GM12878 (cell line): ENCODE measurements around the gene TAMALIN. TPM values are rescaled to one million over a fixed set of nuclear protein-coding genes. Genes with fewer than 3 reads are reported as not detected.

ENCODE experiments used
- ATAC-seq: fragments of 200-7000 bp; cut with Tn5 transposase; 3 replicates; pipeline ENCODE4 v1.9.1; 2020; ENCODE audit warnings: mild to moderate bottlenecking, moderate library complexity
- BruUV-seq: library from RNA; stranded (reverse); fragments of 400-500 nt; replicated peaks from 2 replicates; lab custom pipeline; 2021; lab: Mats Ljungman, UMichigan
- CTCF ChIA-PET: fragments of 300-600 bp; sonication (Branson Sonifier 250); formaldehyde crosslinking; extraction: SDS; loops from one replicate; lab custom pipeline; 2021; ENCODE audit warnings: inconsistent platforms; lab: Yijun Ruan, JAX
- POLR2A ChIA-PET: fragments of 350-600 bp; formaldehyde crosslinking; extraction: SDS; loops from one replicate; lab custom pipeline; 2021; ENCODE audit warnings: inconsistent platforms; lab: Charles Lee
- RAD21 ChIA-PET: fragments of 300-600 bp; sonication (Branson Sonifier 250); formaldehyde crosslinking; loops from one replicate; lab custom pipeline; 2023; ENCODE audit warnings: antibody characterized with exemption; ENCODE audit not compliant: unreplicated experiment; lab: Charles Lee
- SMC1A ChIA-PET: fragments of 300-600 bp; sonication (Branson Sonifier 250); formaldehyde crosslinking; loops from one replicate; lab custom pipeline; 2023; ENCODE audit not compliant: unreplicated experiment, uncharacterized antibody; lab: Charles Lee
- DNase-seq: peaks from one replicate; pipeline ENCODE4 v3.0.0-alpha.2; 2011; ENCODE audit warnings: low read depth, low spot score
- FAIRE-seq: peaks from 3 replicates; lab custom pipeline; 2011; peaks lifted over from hg19 to GRCh38; lab: Jason Lieb, UNC
- H2AFZ ChIP-seq: 2 replicates; pipeline ENCODE4 v1.6.0; 2011; ENCODE audit warnings: low read depth, low read length, control low read depth; ENCODE audit not compliant: control insufficient read depth
- H3K27ac ChIP-seq: 2 replicates; pipeline ENCODE4 v1.5.1; 2011; ENCODE audit warnings: control low read depth; ENCODE audit not compliant: control insufficient read depth, insufficient read depth
- H3K27me3 ChIP-seq, 2 experiments: replicated peaks in 1 of 2; 2 replicates each; pipeline versions ENCODE4 v1.6.0 to v1.6.1; 2011; ENCODE audit warnings: low read length in 1 of 2; ENCODE audit not compliant: control insufficient read depth in 2 of 2, insufficient read depth in 2 of 2
- H3K36me3 ChIP-seq, 2 experiments: 2 replicates each; pipeline ENCODE4 v1.5.1; 2011; ENCODE audit warnings: low read length in 1 of 2; ENCODE audit not compliant: control insufficient read depth in 2 of 2, insufficient read depth in 2 of 2
- H3K4me1 ChIP-seq: 2 replicates; pipeline ENCODE4 v1.6.1; 2011; ENCODE audit warnings: mild to moderate bottlenecking, low read length, moderate library complexity, mixed read lengths; ENCODE audit not compliant: control insufficient read depth, insufficient read depth
- H3K4me2 ChIP-seq: 2 replicates; pipeline ENCODE4 v1.6.0; 2011; ENCODE audit warnings: control low read depth; ENCODE audit not compliant: control insufficient read depth, insufficient read depth
- H3K4me3 ChIP-seq: fragments of 200-600 bp; sonication (generic); 2 replicates; pipeline ENCODE4 v1.5.1; 2016
- H3K79me2 ChIP-seq: 2 replicates; pipeline ENCODE4 v1.6.0; 2011; ENCODE audit warnings: low read length; ENCODE audit not compliant: control insufficient read depth, insufficient read depth
- H3K9ac ChIP-seq: 2 replicates; pipeline ENCODE4 v1.8.0; 2011; ENCODE audit warnings: low read length, control low read depth, mixed read lengths; ENCODE audit not compliant: control insufficient read depth, insufficient read depth
- H3K9me3 ChIP-seq: replicated peaks from 3 replicates; pipeline ENCODE4 v1.5.1; 2011; ENCODE audit warnings: mild to moderate bottlenecking, low read length; ENCODE audit not compliant: control insufficient read depth, insufficient read depth
- H4K20me1 ChIP-seq: 2 replicates; pipeline ENCODE4 v1.6.0; 2011; ENCODE audit not compliant: control insufficient read depth, insufficient read depth
- BHLHE40 ChIP-seq, 2 experiments: fragments of 450-650 bp in 1 of 2; IDR thresholded peaks; 2 replicates each; pipeline ENCODE4 v1.6.1; 2011 to 2017; ENCODE audit warnings: low read depth in 2 of 2, borderline replicate concordance in 1 of 2, improper control_type of control experiment in 1 of 2, low read length in 1 of 2, mild to moderate bottlenecking in 1 of 2
- BRCA1 ChIP-seq: IDR thresholded peaks from 2 replicates; pipeline ENCODE4 v1.6.1; 2011; ENCODE audit warnings: low read depth, low read length, improper control_type of control experiment
- CBX5 ChIP-seq: sonication (generic); IDR thresholded peaks from 2 replicates; pipeline ENCODE4 v1.6.1; 2016; ENCODE audit warnings: low read depth, moderate library complexity, mild to moderate bottlenecking, inconsistent platforms
- MYC ChIP-seq: IDR thresholded peaks from 2 replicates; pipeline ENCODE4 v1.6.1; 2011; ENCODE audit warnings: mild to moderate bottlenecking, low read length, moderate library complexity, inconsistent platforms; ENCODE audit not compliant: insufficient read depth, insufficient replicate concordance, insufficient read length, severe bottlenecking
- PAX8 ChIP-seq: fragments of 450-650 bp; IDR thresholded peaks from 2 replicates; pipeline ENCODE4 v1.6.1; 2017; ENCODE audit warnings: mild to moderate bottlenecking, moderate library complexity
- WGBS: methylation state at CpG from one replicate; pipeline ENCODE4 v1.1.6; 2016; ENCODE audit warnings: low lambda C conversion rate; ENCODE audit not compliant: insufficient replicate concordance, insufficient coverage; ENCODE audit errors: missing lambda C conversion rate; 5-methylcytosine and 5-hydroxymethylcytosine counted together
- in situ Hi-C: fragments of 300-500 bp; cut with MboI; formaldehyde crosslinking; loops from 9 replicates; pipeline ENCODE4 v1.14.3; 2018; ENCODE audit warnings: mixed read lengths
- intact Hi-C: fragments of 100-400 bp; cut with micrococcal nuclease; formaldehyde crosslinking; loops from one replicate; pipeline ENCODE4 v1.14.2; 2022; ENCODE audit not compliant: unreplicated experiment
- polyA plus RNA-seq, 11 experiments: library from polyadenylated mRNA; depleted of rRNA in 4 of 11; unstranded in 6 of 11; stranded (reverse) in 5 of 11; fragments of >200 nt; fragmentation: Nextera tagmentation in 4 of 11; fragmentation: Illumina TruSeq in 1 of 11; extraction: Ambion mirVana in 4 of 11; extraction: Trizol in 1 of 11; gene quantifications; 1 replicate in 1 of 11; 2 replicates in 10 of 11; pipeline versions ENCODE4 v1.2.1 to v1.2.3, GENCODE V29; 2011 to 2016; ENCODE audit warnings: inconsistent platforms in 2 of 11, missing spikeins in 2 of 11, low read depth in 1 of 11
- total RNA-seq, 4 experiments: library from RNA; depleted of rRNA in 3 of 4; stranded (reverse); fragments of >200 nt in 3 of 4; fragmentation: Illumina TruSeq in 1 of 4; extraction: Trizol in 1 of 4; gene quantifications; 2 replicates each; pipeline versions ENCODE4 v1.2.1 to v1.2.3, GENCODE V29; 2013 to 2021
- TF ChIP-seq, protein P1 (sequence below): IDR thresholded peaks from 2 replicates; pipeline ENCODE4 v1.6.1; 2012; ENCODE audit warnings: improper control_type of control experiment, low read depth, low read length; ENCODE audit not compliant: insufficient replicate concordance
- TF ChIP-seq, protein P2 (sequence below): IDR thresholded peaks from 2 replicates; pipeline ENCODE4 v1.6.1; 2011; ENCODE audit warnings: low read depth, mild to moderate bottlenecking, low read length, moderate library complexity, borderline replicate concordance; ENCODE audit errors: extremely low read depth

Gene TAMALIN
- total and polyA plus RNA-seq, 10 of the 15 experiments (the other 5 are each of a cell fraction or from before 2014, with no cell fraction given), result 0.09 to 0.58 (median 0.19) TPM; not detected in 4

DNA sequence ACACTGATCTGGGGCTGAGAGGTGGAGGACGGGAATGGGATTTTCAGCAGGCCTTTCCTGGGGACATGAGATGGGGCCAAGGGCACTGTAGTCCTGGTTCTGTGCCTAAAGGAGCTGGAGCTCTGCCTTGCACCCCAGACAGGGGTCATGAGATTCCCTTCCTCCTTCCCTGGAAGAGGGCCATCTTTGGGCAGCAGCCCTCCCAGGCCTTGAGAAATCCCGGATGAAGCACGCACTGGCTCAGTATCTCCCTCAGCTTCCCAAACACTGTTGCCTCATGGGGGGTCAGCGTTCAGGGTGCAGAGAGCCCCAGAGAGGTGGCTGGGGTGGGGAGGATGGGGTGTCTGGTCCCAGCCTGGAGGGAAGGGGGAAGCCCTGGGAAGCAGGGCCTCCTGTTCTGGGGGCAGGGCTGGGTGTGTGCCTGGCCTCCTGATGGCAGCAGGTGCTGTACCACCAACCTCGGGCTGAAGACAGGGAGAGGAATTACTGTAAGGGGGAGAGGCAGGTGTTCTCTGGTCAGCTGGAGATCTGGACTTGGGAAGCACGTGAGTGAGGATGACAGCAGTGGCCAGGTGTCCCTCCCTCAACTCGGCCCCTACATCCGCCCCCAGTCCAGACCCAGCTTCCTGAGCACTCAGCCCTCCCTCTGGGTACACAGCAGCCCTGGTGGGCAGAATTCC is 36.1 kb downstream of the TAMALIN start:
- Histone ChIP-seq H3K36me3 (no peaks in the 10 kb centered on the region), H2AFZ (no peak overlapping the region), H3K4me3 (no peak overlapping the region), H3K27ac (no peak overlapping the region), H3K4me1 (peaks cover 15% of the 10 kb centered on the region), H3K9ac (no peak overlapping the region), H3K4me2 (peak overlapping the region; percentile 54; the same call in 1 of the 2 replicates), H3K27me3 (no peaks in the 10 kb centered on the region), H3K79me2 (no peaks in the 10 kb centered on the region), H4K20me1 (no peaks in the 10 kb centered on the region), H3K9me3 (no peaks in the 10 kb centered on the region)
- TF ChIP-seq, protein P1, sequence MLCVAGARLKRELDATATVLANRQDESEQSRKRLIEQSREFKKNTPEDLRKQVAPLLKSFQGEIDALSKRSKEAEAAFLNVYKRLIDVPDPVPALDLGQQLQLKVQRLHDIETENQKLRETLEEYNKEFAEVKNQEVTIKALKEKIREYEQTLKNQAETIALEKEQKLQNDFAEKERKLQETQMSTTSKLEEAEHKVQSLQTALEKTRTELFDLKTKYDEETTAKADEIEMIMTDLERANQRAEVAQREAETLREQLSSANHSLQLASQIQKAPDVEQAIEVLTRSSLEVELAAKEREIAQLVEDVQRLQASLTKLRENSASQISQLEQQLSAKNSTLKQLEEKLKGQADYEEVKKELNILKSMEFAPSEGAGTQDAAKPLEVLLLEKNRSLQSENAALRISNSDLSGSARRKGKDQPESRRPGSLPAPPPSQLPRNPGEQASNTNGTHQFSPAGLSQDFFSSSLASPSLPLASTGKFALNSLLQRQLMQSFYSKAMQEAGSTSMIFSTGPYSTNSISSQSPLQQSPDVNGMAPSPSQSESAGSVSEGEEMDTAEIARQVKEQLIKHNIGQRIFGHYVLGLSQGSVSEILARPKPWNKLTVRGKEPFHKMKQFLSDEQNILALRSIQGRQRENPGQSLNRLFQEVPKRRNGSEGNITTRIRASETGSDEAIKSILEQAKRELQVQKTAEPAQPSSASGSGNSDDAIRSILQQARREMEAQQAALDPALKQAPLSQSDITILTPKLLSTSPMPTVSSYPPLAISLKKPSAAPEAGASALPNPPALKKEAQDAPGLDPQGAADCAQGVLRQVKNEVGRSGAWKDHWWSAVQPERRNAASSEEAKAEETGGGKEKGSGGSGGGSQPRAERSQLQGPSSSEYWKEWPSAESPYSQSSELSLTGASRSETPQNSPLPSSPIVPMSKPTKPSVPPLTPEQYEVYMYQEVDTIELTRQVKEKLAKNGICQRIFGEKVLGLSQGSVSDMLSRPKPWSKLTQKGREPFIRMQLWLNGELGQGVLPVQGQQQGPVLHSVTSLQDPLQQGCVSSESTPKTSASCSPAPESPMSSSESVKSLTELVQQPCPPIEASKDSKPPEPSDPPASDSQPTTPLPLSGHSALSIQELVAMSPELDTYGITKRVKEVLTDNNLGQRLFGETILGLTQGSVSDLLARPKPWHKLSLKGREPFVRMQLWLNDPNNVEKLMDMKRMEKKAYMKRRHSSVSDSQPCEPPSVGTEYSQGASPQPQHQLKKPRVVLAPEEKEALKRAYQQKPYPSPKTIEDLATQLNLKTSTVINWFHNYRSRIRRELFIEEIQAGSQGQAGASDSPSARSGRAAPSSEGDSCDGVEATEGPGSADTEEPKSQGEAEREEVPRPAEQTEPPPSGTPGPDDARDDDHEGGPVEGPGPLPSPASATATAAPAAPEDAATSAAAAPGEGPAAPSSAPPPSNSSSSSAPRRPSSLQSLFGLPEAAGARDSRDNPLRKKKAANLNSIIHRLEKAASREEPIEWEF, result no peak
- TF ChIP-seq BRCA1, result no peak
- TF ChIP-seq PAX8, result no peak
- TF ChIP-seq, protein P2, sequence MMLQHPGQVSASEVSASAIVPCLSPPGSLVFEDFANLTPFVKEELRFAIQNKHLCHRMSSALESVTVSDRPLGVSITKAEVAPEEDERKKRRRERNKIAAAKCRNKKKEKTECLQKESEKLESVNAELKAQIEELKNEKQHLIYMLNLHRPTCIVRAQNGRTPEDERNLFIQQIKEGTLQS, result no peak
- no peak for TF ChIP-seq MYC
- TF ChIP-seq CBX5, result no peak
- TF ChIP-seq BHLHE40 (IDR thresholded peaks at IDR 0.05; ENCODE audit: borderline replicate concordance in 1 of 2, low read depth in 2 of 2, low read length in 1 of 2), result 0 out of 4 replicates have a peak, but pooled peaks of 1 of the 2 experiments have one; percentile 11
- ChIA-PET SMC1A (no interaction called here), CTCF (interaction anchor here (1.1 to 6.8 kb wide), 5 partner anchors 10 to 71 kb away, joined by 3 to 61 read pairs (median 11); no protein-coding TSS in a partner anchor), RAD21 (no interaction called here), POLR2A (interaction anchor here (0.6 to 2.3 kb wide), 3 partner anchors 9 to 79 kb away, joined by 3 to 7 read pairs (median 3); no protein-coding TSS in a partner anchor)
- in situ Hi-C loops, result no loop called here
- no TSS peak for BruUV-seq
- intact Hi-C loops, result no loop called here
- FAIRE-seq (no peak), ATAC-seq (no peak), DNase-seq (no peak)
- 53% methylated on average over 8 of the region's 8 CpGs for WGBS
